SK-N-SH treated with all-trans-retinoic acid at 6 μM for 48 hours (cell line): ENCODE measurements around the gene SLC8A3.
A peak's percentile ranks its signal among the peaks of the same experiment; 100 is the strongest.
"Not testable (repeated sequence)": the region's sequence is repeated elsewhere in the genome, so short reads cannot be mapped to it uniquely, and the experiment has no call there.

Experiments used
- ATAC-seq: fragments of 200-7000 bp; cut with Tn5 transposase; 3 replicates; pipeline ENCODE4 v1.9.1; 2020; ENCODE audit warnings: mild to moderate bottlenecking, moderate library complexity
- ARNTL ChIP-seq: fragments of 450-650 bp; formaldehyde crosslinking; IDR thresholded peaks from 2 replicates; pipeline ENCODE4 v1.5.0; 2020; ENCODE audit warnings: low read depth, mild to moderate bottlenecking, moderate library complexity, borderline replicate concordance
- CSDC2 ChIP-seq: fragments of 250-450 bp; sonication (Bioruptor Pico); IDR thresholded peaks from 2 replicates; pipeline ENCODE4 v1.5.0; 2020; ENCODE audit warnings: mild to moderate bottlenecking, moderate library complexity
- ESRRG ChIP-seq: fragments of 250-450 bp; sonication (Bioruptor Pico); IDR thresholded peaks from 2 replicates; pipeline ENCODE4 v1.6.1; 2021; ENCODE audit warnings: mild to moderate bottlenecking
- ISL1 ChIP-seq: fragments of 250-450 bp; sonication (Bioruptor Pico); IDR thresholded peaks from 2 replicates; pipeline ENCODE4 v2.1.2; 2022; ENCODE audit warnings: mild to moderate bottlenecking, moderate library complexity
- OSR1 ChIP-seq: fragments of 250-450 bp; sonication (Bioruptor Pico); IDR thresholded peaks from 2 replicates; pipeline ENCODE4 v1.8.0; 2022; ENCODE audit warnings: moderate library complexity, mild to moderate bottlenecking, inconsistent platforms
- RARB ChIP-seq: fragments of 250-450 bp; sonication (Bioruptor Pico); IDR thresholded peaks from 2 replicates; pipeline ENCODE4 v1.8.0; 2021; ENCODE audit warnings: mild to moderate bottlenecking, moderate library complexity
- TCF4 ChIP-seq: fragments of 250-450 bp; sonication (Bioruptor Pico); IDR thresholded peaks from 2 replicates; pipeline ENCODE4 v1.8.0; 2021; ENCODE audit warnings: mild to moderate bottlenecking, moderate library complexity, borderline replicate concordance
- TOX ChIP-seq: fragments of 250-450 bp; sonication (Bioruptor Pico); IDR thresholded peaks from 2 replicates; pipeline ENCODE4 v1.8.0; 2021; ENCODE audit warnings: mild to moderate bottlenecking, moderate library complexity, borderline replicate concordance
- ZC3H10 ChIP-seq: fragments of 250-450 bp; sonication (Bioruptor Pico); IDR thresholded peaks from 2 replicates; pipeline ENCODE4 v1.5.1; 2021; ENCODE audit warnings: mild to moderate bottlenecking, moderate library complexity
- ZFP3 ChIP-seq: fragments of 250-450 bp; sonication (Bioruptor Pico); IDR thresholded peaks from 2 replicates; pipeline ENCODE4 v1.5.0; 2020; ENCODE audit warnings: mild to moderate bottlenecking, moderate library complexity
- ZFP30 ChIP-seq: fragments of 450-650 bp; formaldehyde crosslinking; IDR thresholded peaks from 2 replicates; pipeline ENCODE4 v1.5.0; 2022; ENCODE audit warnings: mild to moderate bottlenecking, moderate library complexity
- ZNF565 ChIP-seq: fragments of 450-650 bp; formaldehyde crosslinking; conservative IDR thresholded peaks from 2 replicates; pipeline ENCODE4 v1.5.0; 2020; ENCODE audit warnings: low read depth, mild to moderate bottlenecking, moderate library complexity
- ZNF70 ChIP-seq: fragments of 450-650 bp; formaldehyde crosslinking; IDR thresholded peaks from 2 replicates; pipeline ENCODE4 v1.5.0; 2020; ENCODE audit warnings: mild to moderate bottlenecking, moderate library complexity
- ZNF8 ChIP-seq: fragments of 450-650 bp; formaldehyde crosslinking; IDR thresholded peaks from 2 replicates; pipeline ENCODE4 v1.5.0; 2020; ENCODE audit warnings: mild to moderate bottlenecking, moderate library complexity
- TF ChIP-seq, protein P1 (sequence below): fragments of 250-450 bp; sonication (Bioruptor Pico); IDR thresholded peaks from 2 replicates; pipeline ENCODE4 v1.5.0; 2020; ENCODE audit warnings: mild to moderate bottlenecking, moderate library complexity
- TF ChIP-seq, protein P2 (sequence below): fragments of 250-450 bp; sonication (Bioruptor Pico); IDR thresholded peaks from 2 replicates; pipeline ENCODE4 v1.5.1; 2020; ENCODE audit warnings: low read depth, mild to moderate bottlenecking, moderate library complexity
- TF ChIP-seq, protein P3 (sequence below): fragments of 250-450 bp; sonication (Bioruptor Pico); IDR thresholded peaks from 2 replicates; pipeline ENCODE4 v1.8.0; 2020; ENCODE audit warnings: mild to moderate bottlenecking, moderate library complexity, borderline replicate concordance

Gene SLC8A3, protein sequence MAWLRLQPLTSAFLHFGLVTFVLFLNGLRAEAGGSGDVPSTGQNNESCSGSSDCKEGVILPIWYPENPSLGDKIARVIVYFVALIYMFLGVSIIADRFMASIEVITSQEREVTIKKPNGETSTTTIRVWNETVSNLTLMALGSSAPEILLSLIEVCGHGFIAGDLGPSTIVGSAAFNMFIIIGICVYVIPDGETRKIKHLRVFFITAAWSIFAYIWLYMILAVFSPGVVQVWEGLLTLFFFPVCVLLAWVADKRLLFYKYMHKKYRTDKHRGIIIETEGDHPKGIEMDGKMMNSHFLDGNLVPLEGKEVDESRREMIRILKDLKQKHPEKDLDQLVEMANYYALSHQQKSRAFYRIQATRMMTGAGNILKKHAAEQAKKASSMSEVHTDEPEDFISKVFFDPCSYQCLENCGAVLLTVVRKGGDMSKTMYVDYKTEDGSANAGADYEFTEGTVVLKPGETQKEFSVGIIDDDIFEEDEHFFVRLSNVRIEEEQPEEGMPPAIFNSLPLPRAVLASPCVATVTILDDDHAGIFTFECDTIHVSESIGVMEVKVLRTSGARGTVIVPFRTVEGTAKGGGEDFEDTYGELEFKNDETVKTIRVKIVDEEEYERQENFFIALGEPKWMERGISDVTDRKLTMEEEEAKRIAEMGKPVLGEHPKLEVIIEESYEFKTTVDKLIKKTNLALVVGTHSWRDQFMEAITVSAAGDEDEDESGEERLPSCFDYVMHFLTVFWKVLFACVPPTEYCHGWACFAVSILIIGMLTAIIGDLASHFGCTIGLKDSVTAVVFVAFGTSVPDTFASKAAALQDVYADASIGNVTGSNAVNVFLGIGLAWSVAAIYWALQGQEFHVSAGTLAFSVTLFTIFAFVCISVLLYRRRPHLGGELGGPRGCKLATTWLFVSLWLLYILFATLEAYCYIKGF

DNA sequence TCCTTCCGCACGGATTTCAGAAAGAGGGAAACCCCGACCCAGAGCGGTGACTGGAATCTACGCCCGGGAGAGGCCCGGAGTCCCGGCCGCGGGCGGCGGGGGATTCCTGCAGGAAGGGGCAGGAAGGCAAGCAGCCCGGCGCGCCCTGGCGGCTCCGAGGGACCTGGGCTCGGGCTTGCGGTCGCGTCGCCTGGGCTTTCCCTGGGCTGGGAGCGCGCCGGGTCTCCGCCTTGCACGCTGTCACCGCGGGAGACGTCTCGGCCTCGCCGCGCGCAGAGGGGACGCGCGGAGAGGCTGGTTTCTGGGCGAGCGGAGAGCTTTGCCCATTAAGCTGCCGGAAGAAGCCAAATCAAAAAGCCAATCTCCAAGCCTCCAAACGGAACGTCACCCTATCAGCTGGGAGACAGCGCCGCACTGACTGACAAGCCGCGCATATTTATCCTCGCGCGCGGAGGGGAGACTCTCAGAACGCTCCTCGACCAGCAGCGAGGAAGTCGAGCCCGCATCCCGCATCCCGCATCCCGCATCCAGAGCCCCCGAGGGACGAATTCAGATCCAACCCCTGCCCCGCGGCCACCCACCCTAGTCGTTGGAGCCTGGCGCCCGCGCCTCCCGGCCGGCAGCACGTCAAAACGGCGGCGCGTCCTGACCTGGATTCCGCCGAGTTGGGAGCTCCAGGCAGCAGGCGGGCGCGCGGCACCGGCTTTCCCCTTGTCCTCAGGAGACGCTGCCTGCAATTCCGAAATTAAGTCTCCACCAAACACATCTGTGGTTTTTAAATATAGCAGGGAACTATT is at the start of gene SLC8A3:
Gene SLC8A3 (minus strand): TSS at position 293 of the 797 bp plus-strand sequence. CDS start 20,529 bp downstream, outside the sequence.
- ATAC-seq, result peak; percentile 70

DNA sequence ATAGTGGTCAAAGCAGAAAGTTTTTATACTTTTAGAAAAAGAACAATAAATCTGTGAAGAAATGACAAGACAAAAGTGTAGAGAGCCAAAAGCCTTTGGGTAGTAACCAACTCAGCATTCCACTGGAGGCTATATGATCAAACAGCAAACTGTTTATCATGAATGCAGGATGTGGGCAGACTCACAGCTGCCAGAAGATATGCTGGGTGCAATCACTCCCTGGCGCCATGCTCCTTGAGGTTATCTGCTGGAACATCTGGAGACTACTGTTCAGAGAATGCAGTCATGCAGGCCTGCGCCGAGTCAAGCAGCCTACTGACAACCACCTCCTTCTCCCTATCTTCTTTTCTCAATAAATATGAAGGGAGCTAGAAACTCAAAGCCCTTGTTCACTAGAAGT is 49.0 kb upstream of the SLC8A3 start:
- ATAC-seq, result no peak

More for the DNA sequence above, at the start of gene SLC8A3:
- TF ChIP-seq ESRRG (CRISPR knock-in tag), result no peak
- no peak for TF ChIP-seq RARB (CRISPR knock-in tag)
- no peak for TF ChIP-seq ARNTL (CRISPR knock-in tag)
- no peak for TF ChIP-seq ZFP3 (CRISPR knock-in tag)
- TF ChIP-seq, protein P1, sequence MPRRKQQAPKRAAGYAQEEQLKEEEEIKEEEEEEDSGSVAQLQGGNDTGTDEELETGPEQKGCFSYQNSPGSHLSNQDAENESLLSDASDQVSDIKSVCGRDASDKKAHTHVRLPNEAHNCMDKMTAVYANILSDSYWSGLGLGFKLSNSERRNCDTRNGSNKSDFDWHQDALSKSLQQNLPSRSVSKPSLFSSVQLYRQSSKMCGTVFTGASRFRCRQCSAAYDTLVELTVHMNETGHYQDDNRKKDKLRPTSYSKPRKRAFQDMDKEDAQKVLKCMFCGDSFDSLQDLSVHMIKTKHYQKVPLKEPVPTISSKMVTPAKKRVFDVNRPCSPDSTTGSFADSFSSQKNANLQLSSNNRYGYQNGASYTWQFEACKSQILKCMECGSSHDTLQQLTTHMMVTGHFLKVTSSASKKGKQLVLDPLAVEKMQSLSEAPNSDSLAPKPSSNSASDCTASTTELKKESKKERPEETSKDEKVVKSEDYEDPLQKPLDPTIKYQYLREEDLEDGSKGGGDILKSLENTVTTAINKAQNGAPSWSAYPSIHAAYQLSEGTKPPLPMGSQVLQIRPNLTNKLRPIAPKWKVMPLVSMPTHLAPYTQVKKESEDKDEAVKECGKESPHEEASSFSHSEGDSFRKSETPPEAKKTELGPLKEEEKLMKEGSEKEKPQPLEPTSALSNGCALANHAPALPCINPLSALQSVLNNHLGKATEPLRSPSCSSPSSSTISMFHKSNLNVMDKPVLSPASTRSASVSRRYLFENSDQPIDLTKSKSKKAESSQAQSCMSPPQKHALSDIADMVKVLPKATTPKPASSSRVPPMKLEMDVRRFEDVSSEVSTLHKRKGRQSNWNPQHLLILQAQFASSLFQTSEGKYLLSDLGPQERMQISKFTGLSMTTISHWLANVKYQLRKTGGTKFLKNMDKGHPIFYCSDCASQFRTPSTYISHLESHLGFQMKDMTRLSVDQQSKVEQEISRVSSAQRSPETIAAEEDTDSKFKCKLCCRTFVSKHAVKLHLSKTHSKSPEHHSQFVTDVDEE, result peak; percentile 15; the same call in 1 of the 2 replicates
- no peak for TF ChIP-seq ZNF8 (CRISPR knock-in tag)
- no peak for TF ChIP-seq CSDC2 (CRISPR knock-in tag)
- TF ChIP-seq, all 23 proteins: peak for 1

DNA sequence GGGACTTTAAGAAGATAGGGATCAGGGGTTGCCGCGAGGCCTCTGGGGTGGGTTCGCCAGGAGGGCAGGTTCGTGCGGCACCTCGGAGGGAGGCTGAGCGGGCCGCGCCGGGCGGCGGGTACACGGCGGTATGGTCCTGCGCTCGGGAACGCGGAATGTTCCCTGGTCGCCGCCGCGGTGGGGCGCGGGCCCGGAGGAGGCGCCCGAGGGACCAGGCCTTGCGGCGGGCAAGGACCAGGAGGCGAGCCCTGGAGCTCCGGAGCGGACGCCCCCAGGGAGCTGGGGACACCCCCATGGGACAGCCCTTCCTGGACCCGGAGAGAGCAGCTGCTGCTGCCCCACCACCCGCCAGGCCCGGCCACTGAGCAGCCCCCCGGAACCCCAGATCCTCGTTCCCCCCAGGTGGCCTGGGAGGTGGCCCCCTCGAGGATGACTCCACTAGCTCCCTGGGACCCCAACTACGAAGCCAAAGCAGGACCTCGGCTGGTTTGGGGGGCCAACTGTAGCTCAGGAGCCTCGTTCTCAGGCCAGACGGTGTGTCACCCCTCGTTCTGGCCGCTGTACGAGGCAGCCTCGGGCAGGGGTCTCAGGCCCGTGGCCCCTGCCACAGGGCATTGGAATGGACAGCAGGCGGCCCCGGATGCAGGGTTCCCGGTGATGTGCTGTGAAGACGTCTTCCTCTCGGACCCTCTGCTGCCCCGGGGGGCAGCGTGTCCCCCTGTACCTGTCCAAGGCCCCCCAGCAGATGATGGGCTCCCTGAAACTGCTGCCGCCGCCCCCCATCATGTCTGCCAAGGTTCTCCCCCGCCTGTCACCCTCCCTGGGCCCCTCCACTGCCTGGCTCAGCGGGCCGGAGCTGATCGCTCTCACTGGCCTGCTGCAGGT is 45.6 kb upstream of the SLC8A3 start:
- TF ChIP-seq TCF4 (CRISPR knock-in tag) (no peak), ARNTL (CRISPR knock-in tag) (no peak), OSR1 (CRISPR knock-in tag) (no peak), ZNF8 (CRISPR knock-in tag) (no peak), ESRRG (CRISPR knock-in tag) (no peak), TOX (CRISPR knock-in tag) (no peak), ZC3H10 (no peak)
- TF ChIP-seq, protein P2, sequence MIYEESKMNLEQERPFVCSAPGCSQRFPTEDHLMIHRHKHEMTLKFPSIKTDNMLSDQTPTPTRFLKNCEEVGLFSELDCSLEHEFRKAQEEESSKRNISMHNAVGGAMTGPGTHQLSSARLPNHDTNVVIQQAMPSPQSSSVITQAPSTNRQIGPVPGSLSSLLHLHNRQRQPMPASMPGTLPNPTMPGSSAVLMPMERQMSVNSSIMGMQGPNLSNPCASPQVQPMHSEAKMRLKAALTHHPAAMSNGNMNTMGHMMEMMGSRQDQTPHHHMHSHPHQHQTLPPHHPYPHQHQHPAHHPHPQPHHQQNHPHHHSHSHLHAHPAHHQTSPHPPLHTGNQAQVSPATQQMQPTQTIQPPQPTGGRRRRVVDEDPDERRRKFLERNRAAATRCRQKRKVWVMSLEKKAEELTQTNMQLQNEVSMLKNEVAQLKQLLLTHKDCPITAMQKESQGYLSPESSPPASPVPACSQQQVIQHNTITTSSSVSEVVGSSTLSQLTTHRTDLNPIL, result no peak
- TF ChIP-seq, protein P1, result no peak
- TF ChIP-seq, protein P3, sequence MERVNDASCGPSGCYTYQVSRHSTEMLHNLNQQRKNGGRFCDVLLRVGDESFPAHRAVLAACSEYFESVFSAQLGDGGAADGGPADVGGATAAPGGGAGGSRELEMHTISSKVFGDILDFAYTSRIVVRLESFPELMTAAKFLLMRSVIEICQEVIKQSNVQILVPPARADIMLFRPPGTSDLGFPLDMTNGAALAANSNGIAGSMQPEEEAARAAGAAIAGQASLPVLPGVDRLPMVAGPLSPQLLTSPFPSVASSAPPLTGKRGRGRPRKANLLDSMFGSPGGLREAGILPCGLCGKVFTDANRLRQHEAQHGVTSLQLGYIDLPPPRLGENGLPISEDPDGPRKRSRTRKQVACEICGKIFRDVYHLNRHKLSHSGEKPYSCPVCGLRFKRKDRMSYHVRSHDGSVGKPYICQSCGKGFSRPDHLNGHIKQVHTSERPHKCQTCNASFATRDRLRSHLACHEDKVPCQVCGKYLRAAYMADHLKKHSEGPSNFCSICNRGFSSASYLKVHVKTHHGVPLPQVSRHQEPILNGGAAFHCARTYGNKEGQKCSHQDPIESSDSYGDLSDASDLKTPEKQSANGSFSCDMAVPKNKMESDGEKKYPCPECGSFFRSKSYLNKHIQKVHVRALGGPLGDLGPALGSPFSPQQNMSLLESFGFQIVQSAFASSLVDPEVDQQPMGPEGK (CRISPR knock-in tag), result no peak
- no peak for ATAC-seq

More for the DNA sequence above, 49.0 kb upstream of the SLC8A3 start:
- TF ChIP-seq ZNF70 (CRISPR knock-in tag), result no peak
- no peak for TF ChIP-seq ISL1 (CRISPR knock-in tag)
- TF ChIP-seq ZFP30 (CRISPR knock-in tag), result no peak
- no peak for TF ChIP-seq ESRRG (CRISPR knock-in tag)
- TF ChIP-seq ZC3H10, result no peak
- TF ChIP-seq ZNF565 (CRISPR knock-in tag), result no peak
- TF ChIP-seq RARB (CRISPR knock-in tag), result no peak
- TF ChIP-seq, protein P2, result no peak

DNA sequence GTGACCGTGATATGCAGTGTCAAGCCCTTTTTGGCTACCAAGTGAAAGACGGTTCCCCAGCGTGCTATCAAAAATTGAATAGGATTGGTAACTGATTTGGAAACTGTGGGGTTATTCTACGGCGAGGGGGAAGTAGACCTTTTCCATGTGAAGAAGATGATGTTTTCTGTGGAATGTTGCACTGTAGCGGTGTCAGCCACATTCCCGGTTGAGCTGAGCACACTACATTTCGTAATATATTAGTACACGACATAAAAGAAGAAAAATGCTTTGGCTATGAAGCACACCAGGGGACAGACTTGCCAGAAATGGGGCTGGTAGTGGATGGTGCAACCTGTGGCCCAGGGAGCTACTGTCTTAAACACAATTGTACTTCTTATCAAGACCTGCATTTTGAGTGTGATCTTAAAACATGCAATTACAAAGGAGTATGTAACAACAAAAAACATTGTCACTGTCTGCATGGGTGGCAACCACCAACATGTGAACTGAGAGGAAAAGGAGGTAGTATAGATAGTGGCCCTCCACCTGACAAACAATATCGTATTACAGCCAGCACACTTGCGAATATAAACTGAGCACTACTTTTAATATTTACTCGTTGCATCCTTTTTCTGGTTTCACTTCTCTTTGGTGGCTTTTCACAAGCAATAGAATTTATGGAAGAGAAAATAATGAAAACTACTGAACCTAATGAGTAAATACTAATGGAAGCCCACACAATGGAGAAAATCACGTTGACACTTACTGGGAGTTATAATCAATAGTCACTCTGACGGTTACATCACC is 43.2 kb upstream of the SLC8A3 start:
- not testable (repeated sequence) for ATAC-seq
